VCaP (cell line): Measurements from ENCODE around the gene PPP1R3G.
"Not testable (repeated sequence)": the region's sequence is repeated elsewhere in the genome, so short reads cannot be mapped to it uniquely, and the experiment has no call there.

ENCODE experiments used
- H3K27ac ChIP-seq: fragments of 450-650 bp; 2 replicates; pipeline ENCODE4 v1.5.1; 2017
- CTCF ChIP-seq: fragments of 450-650 bp; conservative IDR thresholded peaks from 2 replicates; pipeline ENCODE4 v1.5.1; 2017; ENCODE audit warnings: mild to moderate bottlenecking, moderate library complexity

Gene PPP1R3G

GRCh38 chr6:5059036-5059896, 25.9 kb upstream of the PPP1R3G start:
- peak overlapping the region; percentile 43 for H3K27ac ChIP-seq
- TF ChIP-seq CTCF: no peak

- not testable (repeated sequence) for H3K27ac ChIP-seq
Measured at GRCh38 chr6:5060439-5060838, 24.7 kb upstream of the PPP1R3G start.

GRCh38 chr6:5061152-5061551, 24.0 kb upstream of the PPP1R3G start:
- TF ChIP-seq CTCF: no peak
- no peak overlapping the region for H3K27ac ChIP-seq

- no peak overlapping the region for H3K27ac ChIP-seq
- TF ChIP-seq CTCF: no peak
Measured at GRCh38 chr6:5063617-5064016, 21.5 kb upstream of the PPP1R3G start.

- H3K27ac ChIP-seq: no peak overlapping the region
- TF ChIP-seq CTCF: no peak
Measured at GRCh38 chr6:5066456-5067093, 18.6 kb upstream of the PPP1R3G start.

- no peak overlapping the region; the same call in 1 of the 2 replicates for H3K27ac ChIP-seq
- TF ChIP-seq CTCF: no peak
Measured at GRCh38 chr6:5067305-5067704, 17.8 kb upstream of the PPP1R3G start.

GRCh38 chr6:5068153-5068751, 16.9 kb upstream of the PPP1R3G start:
- H3K27ac ChIP-seq: peak overlapping the region; percentile 32; the same call in 1 of the 2 replicates
- TF ChIP-seq CTCF: no peak
